Thyroid gland (tissue), 4 donors: Measurements from ENCODE around the gene ITGB7.

Source experiments
- CTCF ChIP-seq, 6 experiments: fragments of 200-600 bp in 3 of 6; fragments of 450-650 bp in 3 of 6; sonication (generic) in 3 of 6; IDR thresholded peaks; one replicate each; pipeline ENCODE4 v1.5.1; 2016 to 2019; ENCODE audit warnings: antibody characterized with exemption in 6 of 6, mild to moderate bottlenecking in 2 of 6, inconsistent platforms in 1 of 6, moderate library complexity in 1 of 6
- POLR2A ChIP-seq, 2 donors: fragments of 450-650 bp; IDR thresholded peaks; one replicate each; pipeline ENCODE4 v1.6.1; 2017; ENCODE audit warnings: antibody characterized with exemption in 2 of 2, mild to moderate bottlenecking in 2 of 2, moderate library complexity in 1 of 2

- TF ChIP-seq CTCF (IDR thresholded peaks at IDR 0.05): no peak
- TF ChIP-seq POLR2A (IDR thresholded peaks at IDR 0.05): no peak
These were observed 14.5 kb downstream of the ITGB7 start for GRCh38 chr12:53192531-53193021.
